ENCODE data around the gene PHKG2. TPM values are rescaled to one million over a fixed set of nuclear protein-coding genes. Genes with fewer than 3 reads are reported as not detected.
A peak's percentile ranks its signal among the peaks of the same experiment; 100 is the strongest.

Gene PHKG2
- polyA plus RNA-seq, 2 of the 4 experiments (the other 2 are of a cell fraction), result 28.0 to 37.3 TPM

DNA sequence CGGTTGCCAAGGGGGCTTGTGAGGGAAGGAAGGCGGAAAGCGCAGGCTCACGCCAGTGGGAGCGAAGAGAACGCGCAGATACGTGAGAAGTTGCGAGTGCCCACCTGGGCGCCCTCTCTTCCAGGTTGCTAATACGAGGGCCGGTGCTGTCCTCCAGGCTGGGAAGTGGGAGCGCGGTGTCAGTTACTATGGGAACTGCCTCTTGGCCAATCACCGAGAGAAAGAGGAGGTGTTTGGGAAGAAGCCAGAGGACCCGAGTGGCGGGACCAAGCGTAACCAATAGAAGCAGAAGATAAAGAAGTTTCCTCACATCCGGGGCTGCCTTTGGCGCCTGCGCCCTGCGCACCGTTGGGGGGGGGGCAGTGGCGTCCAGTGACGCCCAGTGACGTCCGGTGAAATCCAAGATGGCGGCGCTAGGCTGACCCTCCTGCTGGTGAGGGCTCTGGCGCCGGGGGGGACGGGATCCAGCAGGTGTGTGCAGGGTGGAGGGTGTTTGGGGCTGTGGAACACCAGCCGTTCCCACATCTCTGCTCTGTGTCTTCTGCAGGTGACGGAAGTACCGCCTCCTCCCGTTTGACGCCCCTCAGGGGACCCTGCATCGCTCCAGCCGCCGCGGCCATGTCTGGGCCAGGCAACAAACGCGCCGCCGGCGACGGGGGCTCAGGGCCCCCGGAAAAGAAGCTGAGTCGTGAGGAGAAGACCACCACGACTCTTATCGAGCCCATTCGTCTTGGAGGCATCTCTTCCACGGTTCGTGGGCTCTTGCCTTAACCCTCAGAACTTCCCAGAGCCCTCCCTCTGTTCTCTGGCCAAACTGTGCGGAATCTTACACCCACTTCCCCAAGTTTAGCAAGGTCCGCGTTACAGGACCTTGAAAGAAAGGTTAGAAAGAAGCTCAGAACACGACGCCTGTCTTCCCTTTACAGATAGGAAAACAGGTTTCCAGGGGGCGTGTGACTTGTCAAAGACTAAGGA, 14.0 kb downstream of the PHKG2 start, which contains the start of the genes CFAP119 and RNF40:
Gene CFAP119, minus strand, starts transcription at position 135 of the 975 bp plus-strand sequence. CDS start 314 bp downstream, outside the sequence.
Gene RNF40, plus strand, starts transcription at position 395 of the 975 bp plus-strand sequence. Its CDS starts 224 bp downstream, at position 619.
- under 1% methylated on average over 55 of the region's 60 CpGs for WGBS (ENCODE audit: missing lambda C conversion rate)
- H3K4me3 ChIP-seq, result peak within 1 kb of the TSS; percentile 68
- H3K9me3 ChIP-seq, result no peaks in the 10 kb centered on the region
- POLR2A ChIA-PET, result interaction anchor here (1.0 to 1.2 kb wide), 2 partner anchors 14 to 15 kb away, joined by 3 read pairs; partner anchors contain the start of gene PHKG2
- FAIRE-seq, result peak; percentile 72
- peak within 1 kb of the TSS; percentile 88 to 91 for H3K27ac ChIP-seq
- CTCF ChIA-PET, result interaction anchor here (1.1 to 4.9 kb wide), 2 partner anchors 10 to 12 kb away, joined by 4 to 18 read pairs; no protein-coding TSS in a partner anchor
- peak; percentile 90 to 95 for ATAC-seq
- H3K4me2 ChIP-seq, result peak within 1 kb of the TSS; percentile 98
- H3K4me1 ChIP-seq, result peaks cover 19% of the 10 kb centered on the region
- DNase-seq (ENCODE audit: low read depth in 1 of 2, low spot score in 1 of 2), result peak; percentile 97 to 100
- TF ChIP-seq FOXS1 (CRISPR knock-in tag; IDR thresholded peaks at IDR 0.05) (no peak), HOXB13 (CRISPR knock-in tag; IDR thresholded peaks at IDR 0.05; ENCODE audit: low read depth) (no peak), HOXB5 (CRISPR knock-in tag; IDR thresholded peaks at IDR 0.05) (no peak), ESRRA (IDR thresholded peaks at IDR 0.05; ENCODE audit: borderline replicate concordance, low read length) (no peak), POLR2AphosphoS2 (conservative IDR thresholded peaks at IDR 0.05; ENCODE audit: low read length) (no peak), ZC3H11A (IDR thresholded peaks at IDR 0.05) (no peak), HOXA7 (CRISPR knock-in tag; IDR thresholded peaks at IDR 0.05) (no peak), HMGXB4 (CRISPR knock-in tag; IDR thresholded peaks at IDR 0.05; ENCODE audit: borderline replicate concordance) (no peak), EHMT2 (IDR thresholded peaks at IDR 0.05; ENCODE audit: low read depth) (no peak), PHF8 (IDR thresholded peaks at IDR 0.05; ENCODE audit: borderline replicate concordance, low read depth) (peak; percentile 58; the same call in 1 of the 2 replicates), MYC (IDR thresholded peaks at IDR 0.05; ENCODE audit: borderline replicate concordance, low read length) (no peak), EHF (CRISPR knock-in tag; IDR thresholded peaks at IDR 0.05) (no peak), RNF2 (IDR thresholded peaks at IDR 0.05; ENCODE audit: borderline replicate concordance, low read depth) (no peak), TFCP2L1 (CRISPR knock-in tag; IDR thresholded peaks at IDR 0.05) (no peak), ZNF302 (CRISPR knock-in tag; IDR thresholded peaks at IDR 0.05) (no peak), NPAS2 (CRISPR knock-in tag; IDR thresholded peaks at IDR 0.05; ENCODE audit: borderline replicate concordance) (no peak), KDM5A (IDR thresholded peaks at IDR 0.05) (peak; percentile 79), REST (IDR thresholded peaks at IDR 0.05) (no peak), JUNB (IDR thresholded peaks at IDR 0.05) (no peak), POLR2A (IDR thresholded peaks at IDR 0.05; ENCODE audit: low read length) (peak; percentile 78), MAFK (IDR thresholded peaks at IDR 0.05; ENCODE audit: partially characterized antibody) (no peak), EP300 (IDR thresholded peaks at IDR 0.05) (no peak), USF2 (IDR thresholded peaks at IDR 0.05) (no peak), NFE2L2 (conservative IDR thresholded peaks at IDR 0.05; ENCODE audit: low read length) (no peak), CBX8 (IDR thresholded peaks at IDR 0.05) (no peak)
- TF ChIP-seq, protein P1, sequence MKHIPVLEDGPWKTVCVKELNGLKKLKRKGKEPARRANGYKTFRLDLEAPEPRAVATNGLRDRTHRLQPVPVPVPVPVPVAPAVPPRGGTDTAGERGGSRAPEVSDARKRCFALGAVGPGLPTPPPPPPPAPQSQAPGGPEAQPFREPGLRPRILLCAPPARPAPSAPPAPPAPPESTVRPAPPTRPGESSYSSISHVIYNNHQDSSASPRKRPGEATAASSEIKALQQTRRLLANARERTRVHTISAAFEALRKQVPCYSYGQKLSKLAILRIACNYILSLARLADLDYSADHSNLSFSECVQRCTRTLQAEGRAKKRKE (CRISPR knock-in tag; IDR thresholded peaks at IDR 0.05; ENCODE audit: low read depth), result no peak
- TF ChIP-seq, protein P2, sequence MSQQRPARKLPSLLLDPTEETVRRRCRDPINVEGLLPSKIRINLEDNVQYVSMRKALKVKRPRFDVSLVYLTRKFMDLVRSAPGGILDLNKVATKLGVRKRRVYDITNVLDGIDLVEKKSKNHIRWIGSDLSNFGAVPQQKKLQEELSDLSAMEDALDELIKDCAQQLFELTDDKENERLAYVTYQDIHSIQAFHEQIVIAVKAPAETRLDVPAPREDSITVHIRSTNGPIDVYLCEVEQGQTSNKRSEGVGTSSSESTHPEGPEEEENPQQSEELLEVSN (IDR thresholded peaks at IDR 0.05; ENCODE audit: borderline replicate concordance, low read depth), result peak; percentile 64
- TF ChIP-seq, protein P3, sequence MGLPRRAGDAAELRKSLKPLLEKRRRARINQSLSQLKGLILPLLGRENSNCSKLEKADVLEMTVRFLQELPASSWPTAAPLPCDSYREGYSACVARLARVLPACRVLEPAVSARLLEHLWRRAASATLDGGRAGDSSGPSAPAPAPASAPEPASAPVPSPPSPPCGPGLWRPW (IDR thresholded peaks at IDR 0.05), result no peak
- TF ChIP-seq, protein P4, sequence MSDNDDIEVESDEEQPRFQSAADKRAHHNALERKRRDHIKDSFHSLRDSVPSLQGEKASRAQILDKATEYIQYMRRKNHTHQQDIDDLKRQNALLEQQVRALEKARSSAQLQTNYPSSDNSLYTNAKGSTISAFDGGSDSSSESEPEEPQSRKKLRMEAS (IDR thresholded peaks at IDR 0.05), result no peak
- TF ChIP-seq, protein P5, sequence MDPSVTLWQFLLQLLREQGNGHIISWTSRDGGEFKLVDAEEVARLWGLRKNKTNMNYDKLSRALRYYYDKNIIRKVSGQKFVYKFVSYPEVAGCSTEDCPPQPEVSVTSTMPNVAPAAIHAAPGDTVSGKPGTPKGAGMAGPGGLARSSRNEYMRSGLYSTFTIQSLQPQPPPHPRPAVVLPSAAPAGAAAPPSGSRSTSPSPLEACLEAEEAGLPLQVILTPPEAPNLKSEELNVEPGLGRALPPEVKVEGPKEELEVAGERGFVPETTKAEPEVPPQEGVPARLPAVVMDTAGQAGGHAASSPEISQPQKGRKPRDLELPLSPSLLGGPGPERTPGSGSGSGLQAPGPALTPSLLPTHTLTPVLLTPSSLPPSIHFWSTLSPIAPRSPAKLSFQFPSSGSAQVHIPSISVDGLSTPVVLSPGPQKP (IDR thresholded peaks at IDR 0.05; ENCODE audit: low read depth, low read length), result no peak

Measured in A549 (cell line).